Keratinocyte (primary cell): ENCODE data around the gene METTL1. TPM values are rescaled to one million over a fixed set of nuclear protein-coding genes. Genes with fewer than 3 reads are reported as not detected.
A peak's percentile ranks its signal among the peaks of the same experiment; 100 is the strongest.

Source experiments
- DNase-seq: peaks from one replicate; pipeline ENCODE4 v3.0.0-alpha.2; 2011; ENCODE audit warnings: low read depth, missing footprints, low spot score
- FAIRE-seq: peaks from 2 replicates; lab custom pipeline; 2011; peaks lifted over from hg19 to GRCh38; lab: Jason Lieb, UNC
- H2AFZ ChIP-seq: 2 replicates; pipeline ENCODE4 v1.6.0; 2012; ENCODE audit warnings: low read length, control low read depth, inconsistent platforms; ENCODE audit not compliant: control insufficient read depth
- H3K27ac ChIP-seq: 2 replicates; pipeline ENCODE4 v1.5.1; 2011; ENCODE audit warnings: low read length; ENCODE audit not compliant: control insufficient read depth, insufficient read depth
- H3K27me3 ChIP-seq: 3 replicates; pipeline ENCODE4 v1.6.0; 2011; ENCODE audit warnings: low read length; ENCODE audit not compliant: control insufficient read depth, insufficient read depth; ENCODE audit errors: extremely low read depth
- H3K36me3 ChIP-seq, 2 experiments: 2 replicates in 1 of 2; 3 replicates in 1 of 2; pipeline ENCODE4 v1.5.1; 2011; ENCODE audit warnings: low read length in 2 of 2, mild to moderate bottlenecking in 1 of 2; ENCODE audit not compliant: control insufficient read depth in 2 of 2, insufficient read depth in 2 of 2; ENCODE audit errors: extremely low read depth in 1 of 2
- H3K4me1 ChIP-seq: 3 replicates; pipeline ENCODE4 v1.5.1; 2011; ENCODE audit warnings: low read length; ENCODE audit not compliant: control insufficient read depth, insufficient read depth; ENCODE audit errors: extremely low read depth
- H3K4me2 ChIP-seq: 3 replicates; pipeline ENCODE4 v1.6.0; 2011; ENCODE audit warnings: low read depth, low read length; ENCODE audit not compliant: control insufficient read depth, insufficient read depth; ENCODE audit errors: extremely low read depth
- H3K4me3 ChIP-seq, 3 experiments: fragments of 200-600 bp in 1 of 3; sonication (generic) in 1 of 3; 2 replicates in 2 of 3; 3 replicates in 1 of 3; pipeline ENCODE4 v1.5.1; 2011 to 2016; ENCODE audit warnings: low read length in 3 of 3, mild to moderate bottlenecking in 3 of 3, control low read depth in 2 of 3, inconsistent platforms in 1 of 3, low read depth in 1 of 3, mixed read lengths in 1 of 3, mixed run types in 1 of 3, moderate library complexity in 1 of 3; ENCODE audit not compliant: control insufficient read depth in 2 of 3, insufficient read depth in 2 of 3; ENCODE audit errors: extremely low read depth in 1 of 3
- H3K79me2 ChIP-seq: 2 replicates; pipeline ENCODE4 v1.6.0; 2012; ENCODE audit warnings: low read length; ENCODE audit not compliant: control insufficient read depth, insufficient read depth
- H3K9ac ChIP-seq: 3 replicates; pipeline ENCODE4 v1.6.0; 2011; ENCODE audit warnings: low read length; ENCODE audit not compliant: control insufficient read depth, insufficient read depth; ENCODE audit errors: extremely low read depth
- H3K9me1 ChIP-seq: 3 replicates; pipeline ENCODE4 v1.6.0; 2011; ENCODE audit warnings: low read length; ENCODE audit not compliant: control insufficient read depth, insufficient read depth; ENCODE audit errors: extremely low read depth
- H3K9me3 ChIP-seq: 2 replicates; pipeline ENCODE4 v1.5.1; 2012; ENCODE audit warnings: low read depth, low read length; ENCODE audit not compliant: control insufficient read depth
- H4K20me1 ChIP-seq: 3 replicates; pipeline ENCODE4 v1.6.0; 2011; ENCODE audit warnings: low read length; ENCODE audit not compliant: control insufficient read depth, insufficient read depth; ENCODE audit errors: extremely low read depth
- EZH2 ChIP-seq: IDR thresholded peaks from one replicate; pipeline ENCODE4 v1.6.1; 2012; ENCODE audit warnings: inconsistent platforms, mild to moderate bottlenecking, low read length, moderate library complexity
- dilution Hi-C: fragments of 300-500 bp; cut with MboI; formaldehyde crosslinking; loops from one replicate; pipeline ENCODE4 v1.7.0; 2020; ENCODE audit warnings: low sequenced_read_pairs; ENCODE audit not compliant: extremely low pct_ligation_motif_present
- polyA plus RNA-seq, 5 experiments: library from polyadenylated mRNA; depleted of rRNA in 3 of 5; stranded (reverse) in 3 of 5; stranded (forward) in 1 of 5; unstranded in 1 of 5; fragments of >200 nt; gene quantifications; 1 replicate in 1 of 5; 2 replicates in 3 of 5; 3 replicates in 1 of 5; pipeline versions ENCODE4 v1.2.1 to v1.2.3, GENCODE V29; 2011 to 2012; ENCODE audit warnings: missing spikeins in 2 of 5, low read depth in 1 of 5, low replicate concordance in 1 of 5
- TF ChIP-seq, protein P1 (sequence below), 3 experiments: IDR thresholded peaks in 1 of 3; conservative IDR thresholded peaks in 1 of 3; optimal IDR thresholded peaks in 1 of 3; 2 replicates in 2 of 3; 3 replicates in 1 of 3; pipeline versions ENCODE3 to v1.5.1; 2011; ENCODE audit warnings: low read length in 3 of 3, mild to moderate bottlenecking in 3 of 3, moderate library complexity in 2 of 3, control low read depth in 1 of 3, inconsistent platforms in 1 of 3; ENCODE audit not compliant: insufficient read depth in 2 of 3; ENCODE audit errors: extremely low read depth in 1 of 3

METTL1 gene
- polyA plus RNA-seq, 1 donor (not counting 4 experiments of a cell fraction or from before 2014, with no cell fraction given), result 24.5 TPM

DNA sequence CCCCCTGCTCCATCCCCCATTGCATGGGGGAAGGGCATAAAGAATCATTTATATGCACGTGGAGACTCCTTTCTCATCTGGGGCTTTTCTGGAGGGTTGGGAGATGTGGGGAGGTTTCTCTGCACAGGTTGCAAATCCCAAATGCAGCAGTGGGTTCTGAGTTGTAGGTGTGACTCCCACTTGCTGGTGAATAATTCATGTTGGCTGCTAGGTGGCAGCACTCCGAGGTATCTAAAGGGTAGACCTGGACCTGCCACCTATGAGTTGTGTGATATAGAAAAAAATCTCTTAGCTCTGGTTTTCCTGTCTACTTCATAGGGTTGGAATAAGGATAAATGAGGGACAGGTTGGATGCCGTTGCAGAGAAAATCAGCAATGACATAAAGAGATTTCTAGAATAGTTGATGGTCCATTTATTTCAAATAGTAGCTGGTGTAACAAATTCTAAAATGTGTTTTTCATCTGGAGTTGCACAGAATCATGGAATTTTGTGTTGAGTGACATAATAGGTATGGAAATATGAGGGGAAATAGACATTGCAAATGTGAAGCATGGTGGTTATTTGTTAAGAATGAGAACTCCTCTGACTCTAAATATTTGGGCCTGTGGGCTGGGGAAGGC lies 12.4 kb downstream of the METTL1 start:
- no peak overlapping the region for H2AFZ ChIP-seq
- DNase-seq (no peak), FAIRE-seq (peak; percentile 29)
- H3K9me1 ChIP-seq, result no peaks in the 10 kb centered on the region
- peaks cover 29% of the 10 kb centered on the region for H3K4me1 ChIP-seq
- peaks cover 7% of the 10 kb centered on the region for H4K20me1 ChIP-seq
- H3K4me2 ChIP-seq, result no peak overlapping the region
- H3K27me3 ChIP-seq, result no peaks in the 10 kb centered on the region
- no peak overlapping the region for H3K4me3 ChIP-seq
- dilution Hi-C loops, result no loop called here
- no peak overlapping the region for H3K27ac ChIP-seq
- H3K9ac ChIP-seq, result no peak overlapping the region
- no peaks in the 10 kb centered on the region for H3K9me3 ChIP-seq
- H3K79me2 ChIP-seq, result peaks cover 20% of the 10 kb centered on the region
- peaks cover 35 to 53% of the 10 kb centered on the region in 2 experiments for H3K36me3 ChIP-seq
- TF ChIP-seq, protein P1, sequence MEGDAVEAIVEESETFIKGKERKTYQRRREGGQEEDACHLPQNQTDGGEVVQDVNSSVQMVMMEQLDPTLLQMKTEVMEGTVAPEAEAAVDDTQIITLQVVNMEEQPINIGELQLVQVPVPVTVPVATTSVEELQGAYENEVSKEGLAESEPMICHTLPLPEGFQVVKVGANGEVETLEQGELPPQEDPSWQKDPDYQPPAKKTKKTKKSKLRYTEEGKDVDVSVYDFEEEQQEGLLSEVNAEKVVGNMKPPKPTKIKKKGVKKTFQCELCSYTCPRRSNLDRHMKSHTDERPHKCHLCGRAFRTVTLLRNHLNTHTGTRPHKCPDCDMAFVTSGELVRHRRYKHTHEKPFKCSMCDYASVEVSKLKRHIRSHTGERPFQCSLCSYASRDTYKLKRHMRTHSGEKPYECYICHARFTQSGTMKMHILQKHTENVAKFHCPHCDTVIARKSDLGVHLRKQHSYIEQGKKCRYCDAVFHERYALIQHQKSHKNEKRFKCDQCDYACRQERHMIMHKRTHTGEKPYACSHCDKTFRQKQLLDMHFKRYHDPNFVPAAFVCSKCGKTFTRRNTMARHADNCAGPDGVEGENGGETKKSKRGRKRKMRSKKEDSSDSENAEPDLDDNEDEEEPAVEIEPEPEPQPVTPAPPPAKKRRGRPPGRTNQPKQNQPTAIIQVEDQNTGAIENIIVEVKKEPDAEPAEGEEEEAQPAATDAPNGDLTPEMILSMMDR (optimal IDR thresholded peaks at IDR 0.05 in 1 of 3, IDR thresholded peaks at IDR 0.05 in 1 of 3, conservative IDR thresholded peaks at IDR 0.05 in 1 of 3; ENCODE audit: extremely low read depth in 1 of 3, insufficient read depth in 2 of 3, low read length in 3 of 3), result peak; percentile 58 to 79 (median 59)
- no peak for TF ChIP-seq EZH2

DNA sequence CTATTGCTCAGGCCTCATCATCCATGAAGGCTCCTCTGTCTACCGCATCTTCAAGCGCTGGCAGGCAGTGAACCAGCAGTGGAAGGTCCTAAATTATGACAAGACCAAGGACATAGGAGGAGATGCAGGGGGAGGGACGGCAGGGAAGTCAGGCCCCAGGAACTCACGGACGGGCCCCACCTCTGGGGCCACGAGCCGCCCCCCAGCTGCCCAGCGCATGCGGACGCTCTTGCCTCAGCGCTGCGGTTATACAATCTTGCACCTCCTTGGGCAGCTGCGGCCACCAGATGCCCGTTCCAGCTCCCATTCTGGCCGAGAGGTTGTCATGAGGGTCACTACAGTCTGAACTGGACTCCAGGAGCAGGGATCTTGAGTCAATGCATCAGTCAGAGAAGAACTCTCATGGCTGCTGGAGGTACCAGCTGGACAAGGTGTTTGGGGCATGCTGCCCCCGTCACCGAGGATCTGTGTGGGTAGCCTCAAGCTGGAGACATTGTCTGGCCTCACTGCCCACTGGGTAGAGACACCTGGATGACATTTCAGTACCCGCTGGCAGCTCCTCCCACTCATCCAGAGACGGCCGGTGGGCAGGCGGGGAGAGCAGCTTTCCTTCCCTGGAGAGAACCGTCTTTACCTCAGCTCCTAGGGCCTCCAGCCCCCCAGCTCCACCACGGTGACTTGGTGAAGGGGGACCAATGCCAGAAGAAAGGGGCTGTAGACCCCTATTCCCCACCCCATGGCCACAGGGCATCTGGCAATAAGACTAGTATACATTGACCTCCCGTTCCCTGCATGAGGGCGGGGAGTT lies 13.1 kb downstream of the METTL1 start:
- H3K36me3 ChIP-seq, result peaks cover 30 to 46% of the 10 kb centered on the region in 2 experiments
- no peak overlapping the region for H3K4me3 ChIP-seq
- H3K9me1 ChIP-seq, result no peaks in the 10 kb centered on the region
- H3K79me2 ChIP-seq, result peaks cover 13% of the 10 kb centered on the region
- DNase-seq (no peak), FAIRE-seq (no peak)
- no peak overlapping the region for H2AFZ ChIP-seq
- H3K27me3 ChIP-seq, result no peaks in the 10 kb centered on the region
- peaks cover 29% of the 10 kb centered on the region for H3K4me1 ChIP-seq
- H3K4me2 ChIP-seq, result no peak overlapping the region
- no peak overlapping the region for H3K9ac ChIP-seq
- TF ChIP-seq, protein P1 (optimal IDR thresholded peaks at IDR 0.05 in 1 of 3, IDR thresholded peaks at IDR 0.05 in 1 of 3, conservative IDR thresholded peaks at IDR 0.05 in 1 of 3; ENCODE audit: extremely low read depth in 1 of 3, insufficient read depth in 2 of 3, low read length in 3 of 3), result no peak
- no peak for TF ChIP-seq EZH2
- H3K9me3 ChIP-seq, result no peaks in the 10 kb centered on the region
- peaks cover 7% of the 10 kb centered on the region for H4K20me1 ChIP-seq
- dilution Hi-C loops, result no loop called here
- no peak overlapping the region for H3K27ac ChIP-seq
